PC-9 (cell line): ENCODE measurements around the gene AGBL4. TPM values are rescaled to one million over a fixed set of nuclear protein-coding genes. Genes with fewer than 3 reads are reported as not detected.

Experiments used
- BruUV-seq: library from RNA; stranded (reverse); fragments of 400-500 nt; replicated peaks from 2 replicates; lab custom pipeline; 2021; lab: Mats Ljungman, UMichigan
- CTCF ChIA-PET: fragments of 300-600 bp; sonication (Branson Sonifier 250); formaldehyde crosslinking; loops from one replicate; lab custom pipeline; 2022; ENCODE audit warnings: antibody characterized with exemption; lab: Charles Lee
- POLR2A ChIA-PET: fragments of 300-600 bp; sonication (Branson Sonifier 250); formaldehyde crosslinking; loops from one replicate; lab custom pipeline; 2022; ENCODE audit warnings: antibody characterized with exemption; ENCODE audit not compliant: unreplicated experiment; lab: Charles Lee
- DNase-seq, 2 experiments: peaks; one replicate each; pipeline versions ENCODE4 v3.0.0 to v3.0.0-alpha.2; 2015 to 2022; ENCODE audit warnings: mixed read lengths in 1 of 2
- H2AFZ ChIP-seq: fragments of 200-600 bp; sonication (generic); 2 replicates; pipeline ENCODE4 v1.8.1; 2017; ENCODE audit warnings: antibody characterized with exemption
- H3F3A ChIP-seq: fragments of 200-600 bp; sonication (generic); 2 replicates; pipeline ENCODE4 v1.8.1; 2017; ENCODE audit warnings: antibody characterized with exemption, mild to moderate bottlenecking, low read depth; ENCODE audit not compliant: insufficient read depth
- H3K27ac ChIP-seq: fragments of 200-600 bp; sonication (generic); 2 replicates; pipeline ENCODE4 v1.6.1; 2016; ENCODE audit warnings: mixed run types
- H3K27me3 ChIP-seq: fragments of 200-600 bp; sonication (generic); 2 replicates; pipeline ENCODE4 v1.6.1; 2016; ENCODE audit warnings: low read depth, mixed run types; ENCODE audit not compliant: insufficient read depth
- H3K36me3 ChIP-seq: fragments of 200-600 bp; sonication (generic); 2 replicates; pipeline ENCODE4 v1.6.1; 2016; ENCODE audit warnings: low read depth, mixed run types
- H3K4me1 ChIP-seq: fragments of 200-600 bp; sonication (generic); replicated peaks from 2 replicates; pipeline ENCODE4 v1.6.1; 2016; ENCODE audit warnings: mixed run types; ENCODE audit not compliant: insufficient read depth
- H3K4me2 ChIP-seq: fragments of 200-600 bp; sonication (generic); 2 replicates; pipeline ENCODE4 v1.6.1; 2017; ENCODE audit warnings: mixed run types
- H3K4me3 ChIP-seq: fragments of 200-600 bp; sonication (generic); 2 replicates; pipeline ENCODE4 v1.6.1; 2016; ENCODE audit warnings: mixed run types
- H3K79me2 ChIP-seq: fragments of 200-600 bp; sonication (generic); 2 replicates; pipeline ENCODE4 v1.6.1; 2017; ENCODE audit warnings: low read depth, mixed run types
- H3K9me2 ChIP-seq: fragments of 200-600 bp; sonication (generic); 2 replicates; pipeline ENCODE4 v1.8.1; 2017; ENCODE audit warnings: mild to moderate bottlenecking; ENCODE audit not compliant: insufficient read depth
- H3K9me3 ChIP-seq: fragments of 200-600 bp; sonication (generic); 2 replicates; pipeline ENCODE4 v1.8.1; 2016; ENCODE audit warnings: low read depth; ENCODE audit not compliant: insufficient read depth
- H4K20me1 ChIP-seq: fragments of 200-600 bp; sonication (generic); 2 replicates; pipeline ENCODE4 v1.8.1; 2017; ENCODE audit not compliant: insufficient read depth
- CTCF ChIP-seq: fragments of 200-600 bp; sonication (generic); conservative IDR thresholded peaks from 2 replicates; pipeline ENCODE4 v1.6.1; 2017; ENCODE audit warnings: mixed run types, antibody characterized with exemption, mild to moderate bottlenecking, moderate library complexity
- EZH2 ChIP-seq: fragments of 200-600 bp; sonication (generic); IDR thresholded peaks from 2 replicates; pipeline ENCODE4 v1.8.0; 2017; ENCODE audit warnings: antibody characterized with exemption, low read depth
- intact Hi-C: fragments of 100-400 bp; cut with micrococcal nuclease; formaldehyde crosslinking; loops from one replicate; pipeline ENCODE4 v1.10.0; 2022; ENCODE audit not compliant: unreplicated experiment
- total RNA-seq: library from RNA; stranded (reverse); gene quantifications from 2 replicates; pipeline ENCODE4 v1.2.3, GENCODE V29; 2021

AGBL4 gene
- total RNA-seq, 1 experiment from 2014 or later, result not detected

- H3K9me3 ChIP-seq, result no peaks in the 10 kb centered on the region
- no peaks in the 10 kb centered on the region for H3K36me3 ChIP-seq
- H3K9me2 ChIP-seq, result no peaks in the 10 kb centered on the region
- DNase-seq, result no peak
- CTCF ChIA-PET, result no interaction called here
- no peak overlapping the region for H3K4me2 ChIP-seq
- H3K4me3 ChIP-seq, result no peak overlapping the region
- H2AFZ ChIP-seq, result no peak overlapping the region
- TF ChIP-seq CTCF (no peak), EZH2 (no peak)
- POLR2A ChIA-PET, result no interaction called here
- no peaks in the 10 kb centered on the region for H4K20me1 ChIP-seq
- intact Hi-C loops, result no loop called here
- H3K27me3 ChIP-seq, result no peaks in the 10 kb centered on the region
- no TSS peak for BruUV-seq
- no peaks in the 10 kb centered on the region for H3F3A ChIP-seq
- no peaks in the 10 kb centered on the region for H3K4me1 ChIP-seq
- no peak overlapping the region for H3K27ac ChIP-seq
- H3K79me2 ChIP-seq, result no peaks in the 10 kb centered on the region
These were observed 725.5 kb downstream of the AGBL4 start for GRCh38 chr1:49298304-49298703.

GRCh38 chr1:49297783-49298182 is 726.0 kb downstream of the AGBL4 start:
- Histone ChIP-seq H3K27me3 (no peaks in the 10 kb centered on the region), H3K4me1 (no peaks in the 10 kb centered on the region), H3K4me2 (no peak overlapping the region), H3K4me3 (no peak overlapping the region), H4K20me1 (no peaks in the 10 kb centered on the region), H3K9me3 (no peaks in the 10 kb centered on the region), H3K9me2 (no peaks in the 10 kb centered on the region), H3K36me3 (no peaks in the 10 kb centered on the region), H3F3A (no peaks in the 10 kb centered on the region), H3K79me2 (no peaks in the 10 kb centered on the region), H2AFZ (no peak overlapping the region), H3K27ac (no peak overlapping the region)
- POLR2A ChIA-PET, result no interaction called here
- TF ChIP-seq CTCF (no peak), EZH2 (no peak)
- CTCF ChIA-PET, result no interaction called here
- BruUV-seq, result no TSS peak
- DNase-seq, result no peak
- intact Hi-C loops, result no loop called here

- no peaks in the 10 kb centered on the region for H4K20me1 ChIP-seq
- no peak overlapping the region for H3K4me2 ChIP-seq
- DNase-seq, result no peak
- CTCF ChIA-PET, result no interaction called here
- TF ChIP-seq CTCF (no peak), EZH2 (no peak)
- no peaks in the 10 kb centered on the region for H3K36me3 ChIP-seq
- H3K4me1 ChIP-seq, result no peaks in the 10 kb centered on the region
- H3K9me2 ChIP-seq, result no peaks in the 10 kb centered on the region
- H3K9me3 ChIP-seq, result no peaks in the 10 kb centered on the region
- H3F3A ChIP-seq, result no peaks in the 10 kb centered on the region
- no TSS peak for BruUV-seq
- no peak overlapping the region for H3K4me3 ChIP-seq
- H3K27me3 ChIP-seq, result no peaks in the 10 kb centered on the region
- POLR2A ChIA-PET, result no interaction called here
- H3K27ac ChIP-seq, result no peak overlapping the region
- H3K79me2 ChIP-seq, result no peaks in the 10 kb centered on the region
- no peak overlapping the region for H2AFZ ChIP-seq
- intact Hi-C loops, result no loop called here
These were observed 729.2 kb downstream of the AGBL4 start for GRCh38 chr1:49294539-49294938.
